RPMI8226 (cell line): ENCODE results near the gene INF2.
"Not testable (repeated sequence)": the region's sequence is repeated elsewhere in the genome, so short reads cannot be mapped to it uniquely, and the experiment has no call there.

Source experiments
- DNase-seq: peaks from one replicate; pipeline ENCODE4 v3.0.0-alpha.2; 2015

Gene INF2

GRCh38 chr14:104724407-104724980 is 35.1 kb downstream of the INF2 start:
- peak; percentile 33 for DNase-seq

DNA sequence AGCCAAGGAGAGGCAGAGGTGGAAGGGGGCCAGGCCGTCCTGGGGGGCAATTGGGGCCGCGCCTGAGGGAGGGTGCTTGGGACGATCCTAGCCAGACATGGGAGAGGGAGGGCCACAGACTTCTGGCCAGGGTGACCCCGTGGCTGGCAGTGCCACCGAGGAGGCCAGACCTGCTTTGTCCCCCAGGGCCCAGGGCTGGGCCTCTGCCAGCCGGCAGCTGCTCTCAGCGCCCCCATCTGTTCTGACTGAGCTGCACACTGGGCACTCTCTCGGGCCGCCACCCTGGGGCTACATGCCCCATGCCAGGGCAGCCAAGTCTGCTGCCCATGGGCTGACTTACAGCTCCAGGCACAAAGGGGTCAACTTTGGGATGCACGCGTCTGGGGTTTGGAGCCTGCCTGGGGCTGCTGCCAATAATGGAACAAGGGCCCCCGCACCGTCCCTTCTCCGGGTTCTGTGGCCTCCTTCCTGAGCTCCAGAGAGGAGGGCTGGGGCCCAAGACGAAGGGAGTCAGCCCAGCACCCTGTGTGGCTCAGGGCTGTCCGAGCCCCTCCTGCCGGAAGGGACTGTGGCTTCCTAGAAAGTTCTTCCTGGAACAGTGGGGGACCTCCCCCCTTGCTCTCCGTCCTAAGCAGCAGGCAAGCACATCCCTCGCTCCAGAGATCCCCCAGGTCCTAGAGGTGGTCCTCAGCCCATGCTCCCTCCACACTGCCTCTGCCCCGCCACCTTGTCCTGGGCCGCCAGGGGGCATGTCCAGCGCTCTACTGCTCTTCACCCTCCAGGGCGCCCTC is 35.8 kb downstream of the INF2 start:
- peak; percentile 61 for DNase-seq

GRCh38 chr14:104725772-104726548 is 36.5 kb downstream of the INF2 start:
- DNase-seq, result no peak

DNA sequence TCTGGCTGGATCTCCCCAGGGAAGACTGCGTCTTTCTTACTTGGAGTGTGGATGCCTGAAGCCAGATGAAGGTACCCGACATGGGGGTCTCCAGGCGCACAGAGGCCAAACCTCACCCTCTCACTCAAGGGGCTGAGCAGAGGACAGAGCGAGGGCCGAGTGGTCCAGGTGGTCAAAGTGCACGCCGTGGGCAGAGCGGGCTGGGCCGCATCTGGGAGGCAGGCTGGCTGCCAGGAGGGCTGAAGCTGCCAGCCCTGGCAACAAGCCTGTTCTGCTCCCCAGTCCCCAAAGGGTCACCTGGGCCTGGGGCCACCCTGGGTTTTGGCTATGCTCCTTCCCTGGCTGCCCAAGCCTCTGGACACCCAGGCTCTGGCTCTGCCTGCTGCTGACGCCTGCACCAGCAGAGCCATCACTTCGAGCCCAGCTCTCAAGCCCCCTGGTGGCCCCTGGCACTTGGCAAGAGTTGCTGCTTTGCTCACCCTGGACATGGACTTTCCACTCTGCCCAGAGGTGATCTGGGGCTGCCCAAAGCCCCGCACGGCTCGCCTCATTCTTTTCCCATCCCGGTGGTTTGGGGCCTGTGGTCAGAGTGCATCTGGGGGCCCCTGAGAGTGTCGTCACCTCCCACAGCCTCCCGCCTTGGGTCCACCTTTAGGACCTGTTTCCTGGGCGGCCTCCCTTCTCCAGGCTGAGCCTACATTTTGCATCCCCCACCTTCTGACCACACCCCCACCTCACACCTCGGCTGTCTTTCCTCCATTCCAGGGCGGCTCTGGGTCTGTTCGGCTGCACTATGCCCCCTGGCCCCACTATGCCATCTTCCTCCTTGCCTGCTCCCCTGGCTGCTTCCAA is 37.4 kb downstream of the INF2 start:
- peak; percentile 25 for DNase-seq

- DNase-seq, result no peak
These were observed 39.2 kb downstream of the INF2 start for GRCh38 chr14:104728631-104729030.

GRCh38 chr14:104729176-104729834 is 39.9 kb downstream of the INF2 start:
- DNase-seq, result not testable (repeated sequence)

GRCh38 chr14:104729835-104730181 is 40.4 kb downstream of the INF2 start:
- DNase-seq, result no peak

DNA sequence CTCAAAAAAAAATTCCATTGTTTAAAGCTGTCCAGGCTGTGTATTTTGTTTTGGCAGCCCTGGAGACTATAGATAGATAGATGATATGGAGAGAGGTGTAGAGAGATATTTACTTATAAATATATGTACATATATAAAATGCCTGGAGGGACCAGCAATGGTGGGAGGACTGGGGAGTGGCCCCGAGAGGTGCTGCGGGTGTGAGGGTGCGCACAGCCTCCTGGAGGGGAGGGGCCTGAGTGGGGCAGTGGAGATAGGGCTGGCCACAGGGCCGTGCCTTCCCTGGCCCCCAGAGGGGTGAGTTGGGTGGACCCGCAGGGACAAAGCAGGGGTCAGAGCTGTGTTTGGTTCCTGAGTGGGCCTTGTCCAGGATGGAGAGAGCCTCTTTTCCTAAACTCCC is 41.1 kb downstream of the INF2 start:
- DNase-seq, result no peak

DNA sequence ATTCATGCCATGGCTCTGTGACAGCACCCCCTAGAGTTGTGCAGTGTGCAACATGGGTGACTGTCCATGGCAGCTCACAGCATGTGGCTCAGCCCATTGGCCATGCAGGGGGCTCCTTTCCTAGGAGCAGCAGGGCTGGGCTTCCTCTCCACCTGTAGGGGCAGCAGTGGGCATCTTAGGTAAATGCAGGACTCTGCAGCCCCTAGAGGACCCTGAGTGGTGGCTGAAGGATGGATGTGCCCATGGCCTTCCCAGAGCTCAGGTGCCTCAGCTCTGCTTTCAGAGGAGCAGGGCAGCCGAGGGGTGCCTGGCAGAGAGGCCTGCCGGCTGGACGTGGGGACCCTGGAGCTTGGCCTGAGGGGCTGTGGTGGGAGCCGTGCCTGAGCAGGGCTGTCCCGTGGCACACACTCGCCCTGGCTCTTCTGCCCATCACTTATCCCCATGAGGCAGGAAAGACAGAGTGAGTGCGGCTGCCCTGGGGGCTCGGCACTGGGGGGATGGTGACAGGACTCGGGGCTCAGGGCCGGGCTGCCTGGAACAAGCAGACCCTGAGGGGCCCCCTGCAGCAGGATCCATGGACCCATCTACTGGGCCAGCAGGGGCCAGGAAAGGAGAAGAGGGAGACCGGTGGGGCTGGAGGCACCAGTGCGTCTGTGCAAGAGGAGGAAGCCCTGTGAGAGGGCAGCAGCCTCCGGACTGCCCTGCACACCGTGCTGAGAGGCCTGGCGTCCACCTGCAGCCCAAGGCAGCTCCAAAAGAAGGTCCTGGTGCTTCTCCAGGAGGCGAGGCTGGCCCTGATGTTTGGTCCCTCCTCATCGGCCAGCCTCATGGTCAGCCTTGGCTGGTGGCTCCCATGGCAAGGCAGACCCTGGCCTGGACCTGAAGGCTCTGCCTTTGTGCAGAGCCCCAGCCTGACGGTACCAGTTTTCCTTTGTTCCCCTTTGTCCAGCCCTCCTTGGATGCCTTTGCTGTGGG is 42.2 kb downstream of the INF2 start:
- peak; percentile 53 for DNase-seq

GRCh38 chr14:104732355-104732804 is 43.0 kb downstream of the INF2 start:
- DNase-seq, result peak; percentile 61

- peak; percentile 56 for DNase-seq
These were observed 43.7 kb downstream of the INF2 start for GRCh38 chr14:104732931-104733681.

- DNase-seq, result no peak
These were observed 44.7 kb downstream of the INF2 start for GRCh38 chr14:104734051-104734587.

DNA sequence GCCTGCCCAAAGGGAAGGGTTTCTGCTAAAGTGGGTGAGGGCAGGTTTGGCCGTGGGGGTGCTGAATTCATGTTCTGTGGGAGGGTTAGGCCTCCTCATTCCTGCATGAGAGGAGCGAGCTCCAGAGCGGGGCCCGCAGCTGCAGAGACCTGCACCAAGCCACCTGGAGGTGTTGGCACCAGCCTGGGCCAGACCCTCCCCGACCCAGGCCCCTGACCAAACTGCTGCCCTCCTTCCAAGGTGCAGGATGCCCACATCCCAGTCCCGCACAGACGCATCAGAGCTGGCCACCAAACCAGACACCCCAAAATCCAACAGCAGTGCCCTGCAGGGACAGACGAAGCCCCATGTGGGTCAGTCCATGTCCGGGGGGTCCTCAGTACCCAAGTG is 45.2 kb downstream of the INF2 start:
- DNase-seq, result no peak

DNA sequence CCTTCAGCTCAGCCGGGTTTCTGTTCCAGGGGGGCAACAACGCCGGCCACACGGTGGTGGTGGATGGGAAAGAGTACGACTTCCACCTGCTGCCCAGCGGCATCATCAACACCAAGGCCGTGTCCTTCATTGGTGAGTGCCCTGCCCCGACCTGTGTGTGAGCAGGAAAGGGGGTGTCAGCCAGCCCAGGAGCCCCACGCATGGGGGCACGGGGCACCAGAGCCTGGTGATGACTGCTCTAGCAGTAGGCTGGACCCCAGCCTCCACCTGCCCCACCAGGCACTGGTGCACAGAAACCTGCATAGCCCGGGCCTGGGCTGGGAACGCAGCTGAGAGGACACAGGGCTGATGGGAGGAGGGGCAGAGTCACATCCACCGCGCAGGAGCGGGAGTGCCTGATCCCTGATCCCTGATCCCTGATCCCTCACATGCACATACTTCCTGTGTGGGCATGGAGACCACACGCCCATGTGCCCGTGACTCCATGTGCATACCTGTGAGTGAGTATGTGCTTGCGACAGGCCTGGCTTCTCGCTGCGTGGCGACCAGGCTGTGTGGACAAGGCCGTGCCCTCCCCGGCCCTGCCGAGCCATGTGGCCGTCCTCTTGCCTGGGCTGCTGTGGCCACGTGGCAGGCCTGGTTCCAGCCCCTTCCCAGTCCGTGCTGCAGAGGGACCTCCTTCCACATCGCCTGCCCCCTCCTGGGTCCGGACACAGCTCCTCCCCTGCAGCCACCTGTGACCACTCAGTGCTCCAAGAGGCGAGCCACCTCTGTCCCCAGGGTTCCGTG is 45.8 kb downstream of the INF2 start:
- no peak for DNase-seq

GRCh38 chr14:104735830-104736642 is 46.6 kb downstream of the INF2 start:
- peak; percentile 35 for DNase-seq

DNA sequence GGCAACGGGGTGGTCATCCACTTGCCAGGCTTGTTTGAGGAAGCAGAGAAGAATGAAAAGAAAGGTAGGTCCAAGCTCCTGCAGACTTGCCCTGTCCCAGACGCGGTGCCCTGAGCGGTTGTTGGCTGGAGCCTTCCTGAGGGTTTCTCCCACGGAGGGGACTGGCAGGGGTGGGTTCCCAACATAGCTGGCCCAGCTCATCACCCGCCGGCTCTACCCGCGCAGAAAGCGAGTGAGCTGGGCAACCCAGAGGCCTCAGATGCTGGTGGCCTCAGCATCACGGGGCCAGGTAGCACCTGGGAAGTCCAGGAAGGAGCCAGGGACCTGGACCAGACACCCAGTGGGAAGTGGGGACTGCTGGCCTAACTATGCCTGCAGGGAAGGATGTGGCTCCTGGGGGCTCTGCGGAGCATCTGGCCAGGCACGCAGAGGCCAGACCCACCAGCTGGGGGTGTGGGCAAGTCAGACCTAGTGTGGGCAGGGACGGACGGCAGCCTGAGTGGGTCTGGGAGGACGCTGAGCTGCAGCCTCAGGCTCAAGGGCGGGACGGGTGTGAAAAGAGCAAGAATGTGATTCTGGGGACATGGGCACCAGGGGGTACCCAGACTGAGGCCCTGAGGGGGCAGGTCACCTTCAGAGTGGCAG is 49.1 kb downstream of the INF2 start:
- no peak for DNase-seq

- no peak for DNase-seq
These were observed 49.6 kb downstream of the INF2 start for GRCh38 chr14:104739026-104739425.
